DMS53 (cell line): Measurements from ENCODE around the gene DPF3.

ENCODE experiments used
- DNase-seq: peaks from one replicate; lab custom pipeline; 2025; lab: John Stamatoyannopoulos, UW

The DPF3 gene

DNA sequence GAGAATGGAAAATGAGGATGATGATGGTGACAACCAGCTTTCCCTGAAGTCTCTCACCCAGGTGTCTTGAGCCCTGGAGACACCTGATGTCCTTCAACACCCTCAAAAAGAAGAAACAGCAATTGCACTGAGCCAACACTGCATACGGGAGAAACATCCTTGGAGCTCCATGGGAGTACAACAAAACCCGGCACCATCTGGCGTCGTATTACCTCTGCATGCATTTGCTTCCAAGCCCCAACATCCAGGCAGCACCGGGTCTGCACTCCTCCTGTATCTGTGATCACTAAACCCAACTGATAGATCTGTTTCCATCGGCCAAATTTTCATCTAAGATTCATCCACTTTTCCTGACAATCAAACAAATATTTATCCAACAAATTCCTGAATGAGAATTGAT, 249.9 kb downstream of the DPF3 start:
- DNase-seq, result no peak

DNA sequence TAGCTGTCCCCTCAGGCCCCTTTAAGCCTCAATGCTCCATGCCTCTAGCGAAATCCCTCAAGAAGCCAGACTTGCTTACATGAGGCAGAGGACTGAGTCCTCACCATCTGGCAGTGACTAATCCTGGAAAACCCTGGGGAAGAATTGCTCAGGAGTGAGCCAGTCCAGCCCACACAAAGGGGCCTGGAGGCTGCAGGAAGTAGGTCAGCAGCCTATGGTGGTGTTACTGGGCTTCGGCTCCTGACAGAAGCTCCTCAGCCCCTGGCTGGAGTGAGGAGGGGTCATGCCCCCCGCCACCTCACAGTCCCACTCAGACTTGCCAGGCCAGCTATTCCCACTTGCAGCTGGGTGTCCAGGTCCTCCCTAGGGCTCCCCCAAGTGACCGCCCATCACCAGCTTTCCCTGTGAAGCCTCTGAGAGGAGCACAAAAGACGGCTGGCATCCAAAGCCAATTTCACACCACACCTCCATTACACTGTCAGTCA, 250.5 kb downstream of the DPF3 start:
- DNase-seq, result no peak

DNA sequence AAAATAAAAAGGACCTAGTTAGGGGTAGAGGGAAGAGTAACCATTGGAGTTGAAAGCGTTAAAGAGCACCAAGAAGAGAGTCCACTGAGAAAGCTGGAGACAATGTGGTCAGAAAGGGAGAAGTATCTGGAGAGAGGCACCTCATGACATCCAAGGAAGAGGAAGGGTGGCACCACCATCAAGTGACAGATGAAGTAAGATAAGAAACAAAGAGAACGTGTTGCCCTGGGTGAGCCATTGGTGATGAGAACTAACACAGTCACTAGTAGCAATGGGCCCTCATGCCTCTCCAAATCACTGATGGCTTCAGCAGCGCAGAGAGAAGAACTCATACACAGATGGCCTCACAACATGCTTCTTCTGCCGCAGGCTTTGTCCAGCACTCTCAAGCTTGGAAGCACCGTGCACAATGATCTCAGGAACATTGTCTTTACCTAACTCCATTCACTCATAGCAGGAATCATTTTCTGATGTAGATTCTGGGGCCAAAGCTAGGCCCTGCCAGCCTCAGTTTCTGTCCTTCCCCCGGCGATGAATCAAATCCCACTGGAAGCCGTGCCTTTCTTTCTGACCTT, 252.9 kb downstream of the DPF3 start:
- no peak for DNase-seq

DNA sequence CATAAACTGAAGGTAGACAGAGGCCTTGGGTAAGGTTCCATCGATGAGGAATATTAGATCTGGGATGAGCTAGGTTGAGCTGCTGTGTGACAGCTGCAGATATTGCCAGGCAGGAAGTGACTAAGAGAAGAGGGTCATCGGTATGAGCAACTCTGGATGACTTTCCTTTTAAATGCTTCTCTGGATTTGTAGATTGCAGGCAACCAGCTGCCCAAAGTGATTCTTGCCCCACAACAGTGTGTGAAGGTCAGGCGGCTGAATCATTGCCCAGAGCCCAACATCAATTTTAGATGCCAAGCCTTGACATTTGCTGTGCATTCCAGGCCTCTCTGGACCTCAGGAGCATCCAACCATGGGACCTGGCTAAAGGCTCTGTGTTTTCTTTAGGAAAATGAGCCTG, 255.9 kb downstream of the DPF3 start:
- no peak for DNase-seq

DNA sequence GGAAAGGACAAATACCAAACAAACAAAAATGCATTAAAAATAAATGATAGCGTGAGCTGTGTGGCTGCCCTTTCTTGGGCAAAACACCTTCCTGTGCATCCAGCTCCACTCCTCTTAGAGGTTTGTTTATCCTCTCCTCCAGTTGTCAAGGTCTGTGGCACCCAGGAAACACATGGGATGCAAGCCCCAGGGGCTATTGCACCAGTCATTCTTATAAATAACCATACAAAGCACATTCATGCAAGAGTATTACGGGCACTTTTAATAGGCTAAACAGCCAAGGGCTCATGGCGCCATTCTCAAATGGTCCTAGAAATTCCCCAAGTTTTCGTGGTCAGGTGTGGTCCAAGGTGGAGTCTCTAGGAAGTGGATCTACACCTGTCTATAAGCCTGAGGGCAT, 257.0 kb downstream of the DPF3 start:
- DNase-seq, result no peak

DNA sequence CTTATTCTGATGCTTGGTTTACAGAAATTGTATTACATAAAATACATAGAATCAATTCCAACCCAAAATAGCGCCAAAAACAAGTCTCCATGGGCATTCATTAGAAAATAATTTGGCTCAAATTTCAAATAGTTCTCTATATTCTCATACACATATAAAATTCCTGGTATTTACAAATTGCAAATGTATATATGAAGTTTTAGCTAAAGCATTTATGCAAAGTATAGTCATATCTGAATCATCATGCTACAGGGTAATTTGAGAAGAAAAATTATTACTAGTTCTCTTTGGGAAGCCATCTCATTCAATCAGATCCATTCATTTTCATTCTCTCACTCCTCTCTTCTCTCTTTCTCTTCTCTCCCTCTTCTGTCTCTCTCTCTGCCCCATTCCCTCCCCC, 257.8 kb downstream of the DPF3 start:
- no peak for DNase-seq

DNA sequence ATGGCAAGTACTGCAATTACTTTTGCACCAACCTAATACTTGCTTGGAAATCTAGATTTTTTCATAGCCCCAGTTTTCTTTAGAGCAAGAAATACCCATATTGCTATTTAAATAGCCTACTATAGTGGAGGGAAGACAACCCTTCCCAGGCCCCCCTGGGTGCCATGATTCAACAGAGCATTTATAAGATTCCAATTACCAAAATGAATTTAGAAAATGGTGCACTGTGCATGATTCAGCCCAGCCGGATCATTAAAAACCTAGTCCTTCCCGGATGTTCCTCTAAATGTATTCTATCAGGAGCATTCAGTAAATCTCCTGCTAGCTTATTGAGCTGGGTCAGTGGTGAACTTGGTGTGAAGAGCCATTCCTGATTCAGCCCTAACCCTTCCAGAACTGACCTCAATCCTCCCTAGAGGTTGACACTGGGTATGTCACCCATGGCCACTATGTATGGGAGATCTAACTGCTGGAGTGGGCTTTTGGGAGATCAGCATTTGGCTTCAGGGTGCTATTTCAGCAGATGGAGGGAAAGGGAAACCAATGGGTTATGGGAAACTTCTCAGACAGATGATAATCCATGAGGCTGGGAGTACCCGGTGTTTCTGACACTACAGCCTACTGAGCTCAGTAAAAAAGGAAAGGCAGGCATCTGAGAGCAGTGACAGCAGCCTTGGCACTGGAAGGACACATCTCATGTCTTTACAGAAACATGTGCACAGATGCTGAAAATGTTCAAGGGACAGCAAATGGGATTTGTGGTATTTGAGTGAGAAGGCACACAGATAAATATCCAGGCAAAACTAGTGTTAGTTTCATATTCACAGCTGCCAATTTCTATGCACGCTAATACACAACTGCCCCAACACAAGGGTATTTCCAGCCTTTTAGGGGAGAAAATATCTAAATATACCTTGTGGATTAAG, 258.9 kb downstream of the DPF3 start:
- no peak for DNase-seq

DNA sequence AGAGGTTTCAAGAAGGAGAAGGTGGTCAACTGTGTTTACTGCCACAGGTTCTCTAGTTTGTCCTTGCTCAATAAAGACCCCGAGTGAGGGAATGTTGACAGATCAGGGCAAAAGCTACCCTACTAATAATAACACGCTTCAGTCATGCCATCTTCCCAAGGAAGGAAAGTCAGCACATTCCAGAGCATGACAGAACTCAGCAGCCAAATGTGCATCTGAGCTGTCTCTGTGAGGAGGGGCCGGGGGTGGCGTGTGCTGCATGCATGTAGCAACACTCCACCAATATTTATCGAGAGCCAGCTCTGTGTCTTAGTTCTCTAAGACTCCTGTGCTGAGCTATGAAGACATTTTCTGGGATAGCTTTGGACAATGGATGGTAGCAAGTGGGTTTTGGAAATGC, 260.4 kb downstream of the DPF3 start:
- no peak for DNase-seq

DNA sequence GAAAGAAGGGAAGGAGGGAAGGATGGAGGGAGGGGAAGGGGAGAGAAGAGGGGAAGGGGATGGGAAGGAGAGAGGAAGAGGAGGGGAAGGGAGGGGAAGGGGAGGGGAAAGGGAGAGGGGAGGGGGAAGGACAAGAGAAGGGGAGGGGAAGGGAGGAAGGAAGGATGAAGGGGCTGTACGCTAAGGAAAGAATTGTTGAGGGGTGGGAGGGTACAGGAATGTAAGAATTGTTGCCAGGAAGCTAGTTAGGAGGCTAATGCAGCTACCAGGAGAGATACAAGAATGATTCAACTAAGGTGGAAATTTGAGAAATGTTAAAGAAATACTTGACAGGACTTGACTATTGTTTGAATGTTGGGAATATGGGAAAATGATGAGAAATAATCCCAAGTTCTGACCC, 261.2 kb downstream of the DPF3 start:
- DNase-seq, result no peak

DNA sequence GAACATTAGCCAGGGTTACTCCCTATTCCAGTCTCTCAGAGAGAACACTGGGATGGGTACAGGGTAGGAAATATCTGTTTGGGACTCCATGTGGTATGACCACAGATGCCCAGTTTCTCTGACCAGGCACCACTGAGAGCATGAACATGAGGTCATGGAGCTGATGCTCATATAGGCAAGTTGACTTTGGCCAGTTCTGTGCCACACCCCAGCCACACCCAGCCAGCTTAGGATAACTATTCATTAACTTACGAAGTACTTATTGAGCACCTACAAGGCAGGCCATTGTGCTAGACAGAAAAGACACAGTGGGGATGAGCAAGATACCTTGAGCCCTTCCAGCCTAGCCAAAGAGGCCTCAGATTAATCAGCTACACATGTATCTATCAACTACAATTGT, 262.5 kb downstream of the DPF3 start:
- no peak for DNase-seq

DNA sequence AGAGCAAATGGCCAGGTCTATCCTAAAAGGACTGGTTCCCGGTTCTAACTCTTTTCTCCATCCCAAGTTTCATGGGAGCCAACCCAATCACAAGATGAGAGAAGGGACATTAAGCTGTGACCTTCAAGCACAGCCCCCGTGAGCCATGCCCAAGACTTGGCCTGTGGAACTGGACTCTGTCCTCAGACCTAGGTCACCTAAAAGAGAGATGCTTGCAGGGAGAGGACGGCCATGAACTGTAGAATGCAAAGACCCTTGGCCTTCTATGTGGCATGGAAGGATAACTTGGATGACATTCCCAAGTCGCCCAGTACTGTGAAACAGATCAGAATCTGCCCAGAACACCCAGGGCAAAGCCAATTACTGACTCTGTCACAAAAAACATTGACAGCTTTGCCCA, 263.5 kb downstream of the DPF3 start:
- DNase-seq, result no peak

DNA sequence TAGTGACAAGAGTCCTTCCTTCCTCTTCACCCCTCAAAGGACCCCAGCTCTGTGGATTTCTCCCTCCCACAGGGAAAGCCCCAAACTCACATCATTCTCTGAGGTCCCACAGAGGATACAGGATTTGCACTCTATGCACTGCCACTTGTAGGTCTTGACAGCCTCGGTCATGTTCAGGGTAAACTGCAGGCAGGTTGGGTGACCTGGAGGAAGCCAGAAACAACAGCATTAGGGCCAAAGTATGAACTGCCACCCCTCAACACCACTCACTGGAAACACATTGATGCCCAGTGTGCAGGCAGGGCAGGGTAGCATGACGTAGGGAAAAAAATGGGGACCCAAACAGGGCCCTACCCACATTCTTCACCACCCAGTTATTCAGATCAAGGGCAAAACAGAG, 264.4 kb downstream of the DPF3 start:
- DNase-seq, result no peak

DNA sequence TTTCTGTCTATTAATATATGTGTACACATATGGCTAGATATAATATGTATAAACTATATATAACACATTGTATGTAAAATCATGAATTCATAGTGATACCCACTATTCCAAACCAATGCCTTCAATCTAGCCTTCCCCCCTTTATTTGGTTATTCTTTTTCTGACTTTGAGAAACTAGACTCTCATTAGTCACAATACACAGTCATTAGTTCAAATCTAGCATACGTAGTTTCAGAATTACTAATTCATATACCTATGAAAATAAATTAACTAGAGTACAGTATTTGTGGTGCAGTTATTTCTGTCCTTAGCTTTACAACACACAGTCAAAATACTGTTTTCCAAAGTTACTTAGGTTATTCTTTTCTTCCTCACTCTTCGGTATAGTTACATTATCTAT, 268.2 kb downstream of the DPF3 start:
- no peak for DNase-seq

DNA sequence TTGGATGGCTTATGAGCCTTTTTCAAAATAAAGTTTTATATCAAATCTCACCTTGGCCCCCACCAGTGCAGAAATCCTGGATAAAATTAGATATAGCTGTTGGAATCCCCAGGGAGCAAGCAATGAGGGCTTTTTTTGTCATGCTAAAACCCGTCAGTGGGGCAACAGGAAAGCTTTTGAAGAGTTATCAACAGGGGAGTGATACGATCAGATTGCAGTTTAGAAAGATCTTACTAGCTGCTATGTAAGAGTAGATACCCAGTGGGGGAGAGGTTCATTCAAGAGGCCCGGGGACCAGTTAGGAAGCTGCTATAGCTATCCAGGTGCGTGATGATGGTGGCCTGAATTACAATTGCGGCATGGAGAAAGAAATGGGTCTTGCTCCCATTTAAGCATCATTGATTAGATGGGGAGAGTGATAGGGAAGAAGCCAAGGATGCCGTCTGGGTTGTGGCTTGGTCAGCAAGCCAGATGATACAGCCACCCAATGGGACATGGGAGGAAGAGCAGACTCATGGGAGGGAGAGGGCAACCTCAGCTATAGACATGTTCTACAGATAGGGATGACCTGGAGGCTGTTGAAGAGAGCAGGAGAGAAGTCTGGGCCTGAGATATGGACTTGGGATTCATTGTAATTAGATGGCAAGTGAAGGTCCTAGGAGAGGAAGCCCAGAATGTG, 272.4 kb downstream of the DPF3 start:
- DNase-seq, result no peak

DNA sequence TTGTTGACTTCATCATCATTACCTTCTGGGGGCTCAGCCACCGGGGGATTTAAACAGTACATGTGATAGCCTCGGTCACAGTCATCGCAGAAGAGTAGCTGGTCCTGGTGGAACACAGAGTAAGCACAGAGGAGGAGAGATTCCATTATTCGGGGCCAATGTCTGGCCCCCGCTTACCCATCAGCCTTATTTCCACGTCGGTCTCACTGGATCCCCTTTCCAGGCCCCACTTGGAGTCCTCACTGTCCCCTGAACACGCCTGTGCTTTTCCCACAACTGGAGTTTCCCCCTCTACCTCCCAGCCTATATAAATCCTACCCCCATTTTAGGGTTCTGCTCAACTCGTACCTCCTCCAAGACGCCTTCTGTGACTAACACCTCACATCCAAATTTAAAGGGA, 274.0 kb downstream of the DPF3 start:
- no peak for DNase-seq

DNA sequence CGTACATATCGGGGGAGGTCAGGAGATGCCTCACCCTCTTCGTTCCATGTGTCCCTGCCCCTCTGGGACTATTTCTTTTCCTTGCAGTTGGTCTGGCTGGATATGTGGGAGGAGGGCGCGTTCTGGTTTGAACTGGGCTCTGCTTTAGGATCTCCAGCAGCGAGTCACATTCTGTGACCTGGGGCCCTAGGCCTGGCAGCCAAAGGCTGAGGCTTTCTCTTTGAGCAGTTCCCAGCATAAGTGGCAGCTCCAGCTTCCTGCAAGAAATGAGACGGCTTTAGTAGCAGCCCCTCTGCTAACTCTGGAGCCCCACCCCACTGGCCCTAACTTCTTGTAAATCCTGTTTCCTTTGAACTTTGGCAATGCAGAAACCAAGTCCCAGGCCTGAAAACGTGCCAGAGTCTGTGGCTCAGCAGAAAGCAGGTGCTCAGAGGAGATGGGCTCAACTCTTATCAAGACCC, 274.8 kb downstream of the DPF3 start:
- DNase-seq, result no peak

DNA sequence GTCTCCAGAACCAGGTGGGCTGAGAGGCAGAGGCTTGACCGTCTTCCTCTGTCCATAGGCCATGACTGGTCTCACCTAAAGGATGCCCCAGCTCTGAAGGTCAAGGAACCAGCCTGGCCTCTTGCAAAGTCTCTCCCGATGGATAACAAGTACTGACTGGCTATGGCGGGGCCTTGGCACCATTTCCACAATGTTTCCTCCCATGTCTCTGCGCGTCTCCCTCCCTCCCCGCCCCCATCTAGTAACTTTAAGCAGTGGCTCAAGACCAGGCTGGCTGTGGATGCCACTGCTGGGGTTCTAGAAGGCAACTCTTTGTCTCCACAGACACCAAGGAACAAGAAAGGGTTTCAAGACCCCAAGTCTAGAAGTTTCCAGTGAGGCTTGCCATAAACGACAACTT, 275.5 kb downstream of the DPF3 start:
- DNase-seq, result no peak

DNA sequence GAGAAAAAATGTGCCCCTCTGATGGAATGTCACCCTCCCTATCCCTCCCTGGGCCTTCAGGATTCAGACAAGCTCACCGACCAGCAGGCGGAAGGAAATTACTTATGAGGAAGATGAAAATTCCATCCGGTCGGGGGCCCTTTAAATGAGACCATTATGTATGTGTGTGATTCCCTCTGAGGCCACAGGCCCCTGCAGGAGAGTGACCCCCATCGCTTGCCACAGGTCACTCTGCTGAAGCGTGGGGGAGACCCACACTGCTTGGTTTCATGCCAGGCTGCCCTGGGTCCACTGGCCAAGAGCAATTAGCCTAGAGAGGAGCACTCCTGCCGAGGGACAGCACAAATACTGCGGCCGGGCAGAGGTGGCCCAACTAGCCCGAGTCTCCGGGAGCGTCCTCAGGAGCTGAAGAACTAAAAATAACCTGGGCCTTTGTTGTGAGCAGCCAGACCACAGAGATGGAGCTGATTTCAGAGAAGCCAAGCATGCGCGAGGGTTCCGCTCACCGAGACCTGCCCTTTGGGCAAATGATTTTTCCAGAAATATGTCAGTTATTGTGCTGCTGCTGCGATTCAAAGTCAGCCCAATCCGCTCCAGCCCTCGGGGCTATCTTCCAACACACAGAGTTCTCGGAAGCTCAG, 276.4 kb downstream of the DPF3 start:
- no peak for DNase-seq

DNA sequence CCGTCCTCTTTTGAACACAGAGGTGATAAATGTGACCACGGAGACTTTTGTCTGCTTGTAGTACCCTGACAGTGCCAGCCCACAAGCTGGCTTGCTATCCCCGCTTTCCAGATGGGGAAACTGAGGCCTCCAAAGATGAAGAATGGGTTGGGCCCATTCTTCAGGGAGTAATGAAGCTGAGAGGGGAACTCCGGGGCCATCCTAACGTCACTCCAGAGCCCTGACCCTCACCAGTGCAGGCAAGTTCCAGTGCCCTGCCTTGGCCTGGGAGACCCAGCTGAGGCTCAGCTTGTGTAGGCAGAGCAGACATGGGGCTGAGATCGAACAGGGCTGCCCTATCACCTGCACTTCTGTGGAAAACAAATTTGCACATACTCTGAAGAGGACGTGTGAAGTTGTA, 277.1 kb downstream of the DPF3 start:
- no peak for DNase-seq

DNA sequence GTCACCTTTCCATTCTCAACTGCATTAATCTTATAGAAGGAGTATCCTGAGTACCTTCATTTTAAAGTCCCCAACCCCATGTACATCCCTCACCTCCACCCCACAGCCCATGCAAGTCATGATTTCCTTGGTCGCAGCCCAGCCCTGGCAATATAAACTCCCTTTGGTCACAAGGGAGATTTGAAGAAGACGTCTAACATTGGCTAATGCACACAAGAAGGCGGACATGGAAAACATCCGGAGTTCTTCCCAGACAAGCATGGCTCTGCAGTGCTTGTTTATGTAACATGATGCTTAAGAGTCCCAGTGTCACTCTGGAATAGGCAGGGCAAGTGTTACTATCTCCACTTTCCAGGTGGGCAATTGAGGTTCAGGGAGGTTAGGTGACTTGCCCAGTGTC, 277.6 kb downstream of the DPF3 start:
- DNase-seq, result no peak

DNA sequence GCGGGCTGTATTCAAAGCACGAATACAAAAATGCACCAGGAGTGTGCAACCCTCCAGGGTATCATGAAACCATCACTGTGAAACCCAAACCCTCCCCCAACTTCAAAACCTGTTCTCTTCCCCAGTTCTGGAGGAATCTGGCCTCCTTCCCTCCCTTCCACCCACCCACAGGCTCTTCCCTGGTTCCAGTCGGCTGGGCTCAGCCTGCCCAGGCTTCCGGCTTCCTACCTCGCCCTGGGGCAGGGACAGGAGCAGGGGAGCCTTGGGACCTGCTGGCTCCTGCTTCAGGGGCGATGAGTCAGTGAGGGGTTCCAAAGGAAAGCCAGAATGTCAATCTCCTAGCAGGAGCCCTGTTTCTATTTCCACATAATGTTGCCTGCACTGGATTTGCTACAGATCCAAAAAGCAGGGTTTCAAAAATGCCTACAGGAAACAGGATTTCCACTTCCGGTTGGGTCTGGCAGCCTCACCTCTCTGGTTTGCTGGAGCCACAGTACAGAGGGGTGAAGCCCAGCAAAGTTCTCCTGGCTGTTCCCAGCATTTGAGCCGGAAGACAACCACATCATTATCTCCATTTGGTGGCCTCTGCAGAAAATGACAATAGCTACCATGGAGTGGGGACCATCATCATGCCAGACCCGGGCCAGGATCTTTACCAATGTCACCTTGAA, 278.3 kb downstream of the DPF3 start:
- no peak for DNase-seq

DNA sequence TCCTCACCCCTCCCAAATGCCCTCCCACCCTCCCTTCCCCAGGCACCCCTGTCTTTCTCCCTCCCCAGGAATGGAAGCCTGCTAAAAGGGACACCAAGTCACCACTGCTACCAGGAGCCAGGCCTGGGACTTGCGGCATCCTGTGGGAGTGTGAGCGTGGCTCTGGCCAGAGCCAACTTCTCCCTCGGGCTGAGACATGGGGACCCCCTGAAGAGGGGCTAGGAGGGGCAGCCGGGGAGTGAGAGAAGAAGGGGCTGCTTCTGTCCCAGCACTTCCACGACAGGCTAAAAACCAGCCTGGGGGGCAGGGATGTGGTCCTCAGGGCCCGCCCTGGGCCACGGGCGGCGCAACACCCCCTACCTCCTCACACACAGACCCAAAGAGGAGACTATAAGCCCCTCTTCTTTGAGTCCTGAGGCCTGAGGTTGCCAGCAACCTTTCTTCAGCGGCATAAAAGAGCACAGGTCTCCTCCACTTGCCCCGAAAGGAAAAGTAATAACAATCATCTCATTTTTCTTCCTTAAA, 278.9 kb downstream of the DPF3 start:
- no peak for DNase-seq
